Tibial nerve (tissue), 4 donors: Measurements from ENCODE around the gene ENPP1.

ENCODE experiments used
- EP300 ChIP-seq, 2 donors: sonication (generic); formaldehyde crosslinking; IDR thresholded peaks; one replicate each; pipeline ENCODE4 v1.6.1; 2017; ENCODE audit warnings: antibody characterized with exemption in 2 of 2, mild to moderate bottlenecking in 1 of 2
- POLR2A ChIP-seq, 2 donors: fragments of 450-650 bp; IDR thresholded peaks; one replicate each; pipeline ENCODE4 v1.6.1; 2017; ENCODE audit warnings: antibody characterized with exemption in 2 of 2, mild to moderate bottlenecking in 2 of 2, moderate library complexity in 2 of 2
- TF ChIP-seq, protein P1 (sequence below), 5 experiments: fragments of 200-600 bp in 3 of 5; fragments of 450-650 bp in 2 of 5; sonication (generic) in 3 of 5; IDR thresholded peaks; one replicate each; pipeline ENCODE4 v1.5.1; 2016 to 2019; ENCODE audit warnings: antibody characterized with exemption in 5 of 5, mild to moderate bottlenecking in 3 of 5, moderate library complexity in 2 of 5

- TF ChIP-seq, protein P1, sequence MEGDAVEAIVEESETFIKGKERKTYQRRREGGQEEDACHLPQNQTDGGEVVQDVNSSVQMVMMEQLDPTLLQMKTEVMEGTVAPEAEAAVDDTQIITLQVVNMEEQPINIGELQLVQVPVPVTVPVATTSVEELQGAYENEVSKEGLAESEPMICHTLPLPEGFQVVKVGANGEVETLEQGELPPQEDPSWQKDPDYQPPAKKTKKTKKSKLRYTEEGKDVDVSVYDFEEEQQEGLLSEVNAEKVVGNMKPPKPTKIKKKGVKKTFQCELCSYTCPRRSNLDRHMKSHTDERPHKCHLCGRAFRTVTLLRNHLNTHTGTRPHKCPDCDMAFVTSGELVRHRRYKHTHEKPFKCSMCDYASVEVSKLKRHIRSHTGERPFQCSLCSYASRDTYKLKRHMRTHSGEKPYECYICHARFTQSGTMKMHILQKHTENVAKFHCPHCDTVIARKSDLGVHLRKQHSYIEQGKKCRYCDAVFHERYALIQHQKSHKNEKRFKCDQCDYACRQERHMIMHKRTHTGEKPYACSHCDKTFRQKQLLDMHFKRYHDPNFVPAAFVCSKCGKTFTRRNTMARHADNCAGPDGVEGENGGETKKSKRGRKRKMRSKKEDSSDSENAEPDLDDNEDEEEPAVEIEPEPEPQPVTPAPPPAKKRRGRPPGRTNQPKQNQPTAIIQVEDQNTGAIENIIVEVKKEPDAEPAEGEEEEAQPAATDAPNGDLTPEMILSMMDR (IDR thresholded peaks at IDR 0.05): no peak
- TF ChIP-seq POLR2A (IDR thresholded peaks at IDR 0.05): no peak
- no peak for TF ChIP-seq EP300 (IDR thresholded peaks at IDR 0.05)
These were observed 41.2 kb upstream of the ENPP1 start for GRCh38 chr6:131766631-131767030.
